Neural progenitor cell (in vitro differentiated cells): Measurements from ENCODE around the gene POLR2H. TPM values are rescaled to one million over a fixed set of nuclear protein-coding genes. Genes with fewer than 3 reads are reported as not detected.

Experiments used
- DNase-seq: peaks from one replicate; pipeline ENCODE4 v3.0.0-alpha.2; 2016; ENCODE audit warnings: low spot score
- H2AFZ ChIP-seq: fragments of 200-600 bp; sonication (generic); replicated peaks from 2 replicates; pipeline ENCODE4 v1.6.1; 2016; ENCODE audit warnings: antibody characterized with exemption
- H3F3A ChIP-seq: fragments of 200-600 bp; sonication (generic); 2 replicates; pipeline ENCODE4 v1.6.1; 2016; ENCODE audit warnings: antibody characterized with exemption, low read depth
- H3K27ac ChIP-seq: fragments of 200-600 bp; sonication (generic); 2 replicates; pipeline ENCODE4 v1.5.1; 2016; ENCODE audit warnings: mild to moderate bottlenecking
- H3K27me3 ChIP-seq: fragments of 200-600 bp; sonication (generic); 2 replicates; pipeline ENCODE4 v1.6.1; 2016; ENCODE audit warnings: mild to moderate bottlenecking, moderate library complexity
- H3K36me3 ChIP-seq: fragments of 200-600 bp; sonication (generic); 2 replicates; pipeline ENCODE4 v1.5.1; 2016
- H3K4me1 ChIP-seq: fragments of 200-600 bp; sonication (generic); 2 replicates; pipeline ENCODE4 v1.6.1; 2016; ENCODE audit warnings: mixed run types
- H3K4me2 ChIP-seq: fragments of 200-600 bp; sonication (generic); 2 replicates; pipeline ENCODE4 v1.6.1; 2016
- H3K4me3 ChIP-seq: fragments of 200-600 bp; sonication (generic); 2 replicates; pipeline ENCODE4 v1.5.1; 2016
- H3K79me2 ChIP-seq: fragments of 200-600 bp; sonication (generic); 2 replicates; pipeline ENCODE4 v1.6.1; 2016; ENCODE audit warnings: low read depth
- H3K9ac ChIP-seq: fragments of 200-600 bp; sonication (generic); 2 replicates; pipeline ENCODE4 v1.6.1; 2016
- H3K9me3 ChIP-seq: fragments of 200-600 bp; sonication (generic); 2 replicates; pipeline ENCODE4 v1.5.1; 2016; ENCODE audit warnings: low read depth
- H4K20me1 ChIP-seq: fragments of 200-600 bp; sonication (generic); 2 replicates; pipeline ENCODE4 v1.6.1; 2016; ENCODE audit warnings: low read depth
- H3K27ac Mint-ChIP-seq: 3 replicates; pipeline ENCODE4 v1.8.0; 2021; ENCODE audit warnings: mixed read lengths
- H3K27me3 Mint-ChIP-seq: 2 replicates; pipeline ENCODE4 v1.8.0; 2022; ENCODE audit warnings: low read depth, mild to moderate bottlenecking, inconsistent platforms, moderate library complexity, mixed read lengths; ENCODE audit not compliant: insufficient read depth
- H3K36me3 Mint-ChIP-seq: 3 replicates; pipeline ENCODE4 v1.8.0; 2021; ENCODE audit warnings: mixed read lengths
- H3K4me1 Mint-ChIP-seq: 3 replicates; pipeline ENCODE4 v1.8.0; 2021; ENCODE audit warnings: mixed read lengths
- H3K4me3 Mint-ChIP-seq: 3 replicates; pipeline ENCODE4 v1.8.0; 2021; ENCODE audit warnings: mild to moderate bottlenecking, moderate library complexity, mixed read lengths
- H3K9me3 Mint-ChIP-seq: 3 replicates; pipeline ENCODE4 v1.8.0; 2020; ENCODE audit warnings: mixed read lengths
- CTCF ChIP-seq: fragments of 200-600 bp; sonication (generic); IDR thresholded peaks from 2 replicates; pipeline ENCODE4 v1.5.1; 2017; ENCODE audit warnings: antibody characterized with exemption, mild to moderate bottlenecking
- EZH2 ChIP-seq: fragments of 200-600 bp; sonication (generic); IDR thresholded peaks from 2 replicates; pipeline ENCODE4 v1.6.1; 2017; ENCODE audit warnings: antibody characterized with exemption, mild to moderate bottlenecking, moderate library complexity
- EZH2phosphoT487 ChIP-seq: fragments of 200-600 bp; sonication (generic); IDR thresholded peaks from 2 replicates; pipeline ENCODE4 v1.6.1; 2017; ENCODE audit warnings: antibody characterized with exemption
- total RNA-seq: library from RNA; depleted of rRNA; stranded (reverse); fragments of >200 nt; gene quantifications from 2 replicates; pipeline ENCODE4 v1.2.3, GENCODE V29; 2015; ENCODE audit warnings: low replicate concordance

The POLR2H gene
- total RNA-seq, 1 donor from 2014 or later: 173 TPM

DNA sequence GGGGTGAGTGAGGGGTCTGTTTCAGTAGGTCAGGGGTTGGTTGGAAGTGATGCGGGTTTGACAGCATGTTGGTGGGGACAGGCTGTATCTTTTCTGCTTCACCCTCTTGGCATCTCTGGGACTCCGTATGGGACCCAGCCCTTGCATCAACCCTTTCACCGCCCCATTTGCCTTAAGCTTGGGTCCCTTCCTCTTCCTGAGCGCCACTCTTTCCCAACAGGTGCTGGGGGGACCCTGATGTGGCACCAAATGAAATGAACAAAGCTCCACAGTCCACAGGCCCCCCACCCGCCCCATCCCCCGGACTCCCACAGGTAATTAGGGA lies 46.0 kb upstream of the POLR2H start:
- Mint-ChIP-seq H3K27me3 (peaks cover 8% of the 10 kb centered on the region), H3K27ac (no peak overlapping the region)

GRCh38 chr3:184315871-184316661 lies 45.4 kb upstream of the POLR2H start:
- peaks cover 67% of the 10 kb centered on the region for H3K79me2 ChIP-seq

More for the DNA sequence above, 46.0 kb upstream of the POLR2H start:
- Histone ChIP-seq H3F3A (peaks cover 23% of the 10 kb centered on the region), H3K4me3 (peak overlapping the region; percentile 83), H3K4me1 (peaks cover 13% of the 10 kb centered on the region), H3K9ac (peak overlapping the region; percentile 92), H3K9me3 (no peaks in the 10 kb centered on the region), H3K27me3 (no peaks in the 10 kb centered on the region), H3K36me3 (no peaks in the 10 kb centered on the region), H3K27ac (peak overlapping the region; percentile 72), H4K20me1 (peaks cover 56% of the 10 kb centered on the region), H3K79me2 (peaks cover 62% of the 10 kb centered on the region), H3K4me2 (peak overlapping the region; percentile 96), H2AFZ (no peak overlapping the region)
- H3K9me3 Mint-ChIP-seq: no peaks in the 10 kb centered on the region
- no peak for DNase-seq
- H3K4me3 Mint-ChIP-seq: peak overlapping the region; percentile 90
- TF ChIP-seq CTCF (no peak), EZH2 (no peak), EZH2phosphoT487 (no peak)
- H3K36me3 Mint-ChIP-seq: peaks cover 22% of the 10 kb centered on the region
- H3K4me1 Mint-ChIP-seq: peaks cover 23% of the 10 kb centered on the region

DNA sequence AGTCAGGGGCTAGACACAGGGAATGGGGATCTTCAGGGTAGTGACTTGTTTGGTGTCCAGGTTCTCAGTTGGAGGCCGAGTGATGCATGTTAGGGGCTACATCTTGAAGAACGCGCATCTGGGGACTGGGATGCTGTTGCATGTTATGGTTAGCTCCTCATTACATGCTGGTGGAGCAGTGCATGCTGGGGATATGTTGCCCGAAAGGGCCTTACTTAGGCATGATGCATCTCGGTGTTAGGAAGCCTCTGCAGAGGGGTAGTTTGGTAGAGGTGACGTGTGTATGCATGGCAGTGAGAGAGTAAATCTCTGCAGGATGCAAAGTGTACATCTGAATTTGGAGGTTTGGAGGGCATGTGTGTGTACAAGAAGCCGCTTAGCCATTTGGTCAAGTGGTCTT lies 44.7 kb upstream of the POLR2H start:
- no peak for TF ChIP-seq EZH2phosphoT487
- TF ChIP-seq EZH2: no peak
- no peak for TF ChIP-seq CTCF
- Histone ChIP-seq H4K20me1 (peaks cover 63% of the 10 kb centered on the region), H2AFZ (no peak overlapping the region), H3K27me3 (no peaks in the 10 kb centered on the region), H3K9me3 (no peaks in the 10 kb centered on the region), H3K4me1 (peaks cover 13% of the 10 kb centered on the region), H3K9ac (peak overlapping the region; percentile 92), H3K36me3 (no peaks in the 10 kb centered on the region), H3F3A (peaks cover 12% of the 10 kb centered on the region), H3K27ac (no peak overlapping the region), H3K4me3 (peak overlapping the region; percentile 83), H3K4me2 (peak overlapping the region; percentile 96), H3K79me2 (peaks cover 67% of the 10 kb centered on the region)
- H3K9me3 Mint-ChIP-seq: no peaks in the 10 kb centered on the region
- peaks cover 19% of the 10 kb centered on the region for H3K4me1 Mint-ChIP-seq
- peaks cover 5% of the 10 kb centered on the region for H3K27me3 Mint-ChIP-seq
- peaks cover 32% of the 10 kb centered on the region for H3K36me3 Mint-ChIP-seq
- no peak overlapping the region for H3K27ac Mint-ChIP-seq
- H3K4me3 Mint-ChIP-seq: peak overlapping the region; percentile 90
- DNase-seq: no peak

More at GRCh38 chr3:184315871-184316661, 45.4 kb upstream of the POLR2H start:
- Histone ChIP-seq H3K27ac (no peak overlapping the region), H2AFZ (no peak overlapping the region), H3K4me2 (peak overlapping the region; percentile 96), H3K27me3 (no peaks in the 10 kb centered on the region), H4K20me1 (peaks cover 62% of the 10 kb centered on the region), H3K9ac (peak overlapping the region; percentile 92), H3K9me3 (no peaks in the 10 kb centered on the region), H3K36me3 (no peaks in the 10 kb centered on the region), H3K4me3 (peak overlapping the region; percentile 83), H3K4me1 (peaks cover 13% of the 10 kb centered on the region), H3F3A (peaks cover 20% of the 10 kb centered on the region)
- TF ChIP-seq EZH2: no peak
- no peak for TF ChIP-seq EZH2phosphoT487
- no peak for TF ChIP-seq CTCF
- DNase-seq: peak; percentile 34
- Mint-ChIP-seq H3K36me3 (peaks cover 26% of the 10 kb centered on the region), H3K27ac (no peak overlapping the region), H3K9me3 (no peaks in the 10 kb centered on the region), H3K4me3 (peak overlapping the region; percentile 90), H3K27me3 (peaks cover 8% of the 10 kb centered on the region), H3K4me1 (peaks cover 22% of the 10 kb centered on the region)
